ENCODE data around the gene CDKN2B. TPM values are rescaled to one million over a fixed set of nuclear protein-coding genes. Genes with fewer than 3 reads are reported as not detected.

Gene CDKN2B
- total RNA-seq, 2 donors from 2014 or later = 2.5 to 3.9 TPM

DNA sequence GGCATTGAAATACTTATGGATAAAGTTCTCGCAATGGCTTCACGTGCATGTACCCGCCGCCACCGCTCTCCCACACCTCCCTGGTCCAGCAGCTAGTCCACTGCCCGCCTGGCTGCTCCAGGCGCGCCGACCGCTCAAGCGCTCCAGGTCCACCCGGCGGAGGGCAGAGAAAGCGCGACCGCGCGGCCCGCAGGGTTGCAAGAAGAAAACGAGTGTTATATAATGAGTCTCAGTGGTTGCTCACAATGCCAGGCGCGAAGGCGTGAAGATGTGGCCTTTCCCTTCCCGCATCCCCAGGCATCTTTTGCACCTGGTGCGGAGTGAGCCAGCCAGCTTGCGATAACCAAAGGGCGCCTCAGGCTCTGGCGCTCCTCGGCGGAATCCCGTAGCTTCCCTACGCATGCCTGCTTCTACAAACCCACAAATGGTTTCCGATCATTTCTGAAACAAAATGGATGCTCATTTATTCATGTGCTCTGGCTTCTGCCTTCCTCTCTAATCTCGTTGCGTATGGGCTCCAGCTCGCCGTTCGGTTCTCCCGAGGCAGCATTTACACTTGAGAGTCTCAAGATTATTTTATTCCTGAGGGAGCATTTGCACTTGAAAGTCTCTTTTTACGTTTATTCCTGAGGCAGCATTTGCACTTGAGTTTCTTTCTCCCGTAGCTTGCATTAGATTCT is 40.6 kb downstream of the CDKN2B start:
- Histone ChIP-seq H3K27ac (no peak overlapping the region), H3K4me3 (no peak overlapping the region), H3K27me3 (peaks cover 61 to 63% of the 10 kb centered on the region in 2 donors), H3K9me3 (peaks cover 0 to 12% of the 10 kb centered on the region in 2 donors), H3K36me3 (no peaks in the 10 kb centered on the region), H3K4me1 (peaks cover 0 to 26% of the 10 kb centered on the region in 2 donors)
- TF ChIP-seq CTCF (IDR thresholded peaks at IDR 0.05) = no peak
- DNase-seq (ENCODE audit: low spot score) = no peak

- H3K4me1 ChIP-seq = peaks cover 0 to 26% of the 10 kb centered on the region in 2 donors
- H3K4me3 ChIP-seq = no peak overlapping the region
- no peak for TF ChIP-seq CTCF (IDR thresholded peaks at IDR 0.05)
- peaks cover 0 to 17% of the 10 kb centered on the region in 2 donors for H3K9me3 ChIP-seq
- no peak for DNase-seq (ENCODE audit: low spot score)
- no peak overlapping the region for H3K27ac ChIP-seq
- H3K27me3 ChIP-seq = peaks cover 54 to 55% of the 10 kb centered on the region in 2 donors
- no peaks in the 10 kb centered on the region for H3K36me3 ChIP-seq
Observed at GRCh38 chr9:21967702-21968101, 41.4 kb downstream of the CDKN2B start.

DNA sequence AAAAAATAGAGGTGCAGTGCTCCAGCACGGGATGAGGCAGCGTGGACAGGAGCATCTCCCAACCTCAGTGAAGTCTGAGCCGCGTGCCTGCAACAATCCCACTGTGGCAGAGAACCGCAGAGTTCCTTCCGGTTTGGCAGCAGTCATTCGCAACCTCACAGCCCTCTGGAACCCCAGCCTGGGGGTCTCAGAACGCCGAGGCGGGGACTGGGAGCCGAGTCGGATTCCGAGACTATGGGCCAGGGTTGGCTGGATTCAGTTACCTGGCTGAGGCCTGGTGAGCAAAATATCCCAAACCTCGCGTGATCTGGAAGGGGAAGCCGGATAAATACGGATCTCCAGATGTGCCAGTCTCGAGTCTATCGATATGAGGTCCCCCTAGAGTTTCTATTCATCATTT is 41.9 kb downstream of the CDKN2B start:
- no peak overlapping the region for H3K4me3 ChIP-seq
- peaks cover 0 to 26% of the 10 kb centered on the region in 2 donors for H3K4me1 ChIP-seq
- peaks cover 0 to 17% of the 10 kb centered on the region in 2 donors for H3K9me3 ChIP-seq
- DNase-seq (ENCODE audit: low spot score) = no peak
- TF ChIP-seq CTCF (IDR thresholded peaks at IDR 0.05) = no peak
- H3K36me3 ChIP-seq = no peaks in the 10 kb centered on the region
- peaks cover 49 to 53% of the 10 kb centered on the region in 2 donors for H3K27me3 ChIP-seq
- no peak overlapping the region for H3K27ac ChIP-seq

DNA sequence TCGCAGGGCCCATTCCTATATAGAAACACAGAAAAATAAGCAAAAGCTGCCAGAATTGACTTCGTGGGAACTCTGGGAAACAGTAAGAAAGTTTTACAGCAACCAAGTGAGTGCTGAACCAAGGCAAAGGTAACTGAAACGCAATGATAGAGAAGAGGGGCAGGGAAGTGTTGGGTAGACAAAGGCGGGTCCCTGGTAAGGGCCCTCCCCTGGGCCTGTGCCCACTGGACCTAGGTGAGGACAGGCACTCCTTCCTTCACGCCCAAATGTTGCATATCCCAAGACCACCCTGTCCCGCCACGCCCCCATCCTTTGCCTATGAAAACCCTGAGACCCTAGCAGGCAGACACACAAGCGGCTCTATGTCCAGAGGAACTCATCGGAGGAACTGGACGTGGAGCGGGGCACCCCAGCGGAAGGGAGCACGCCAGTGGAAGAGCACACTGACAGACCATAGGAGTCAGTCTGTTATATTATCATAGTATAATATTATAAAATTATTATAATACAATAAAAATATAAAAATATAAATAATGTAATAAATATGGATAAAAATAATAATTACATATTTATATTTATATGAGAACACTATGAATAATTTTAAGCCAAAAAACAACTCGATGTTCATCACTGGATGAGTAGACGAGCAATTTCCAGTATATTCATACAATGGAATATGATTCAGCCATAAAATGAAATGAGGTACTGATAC is 42.8 kb downstream of the CDKN2B start:
- no peak for DNase-seq (ENCODE audit: low spot score)
- no peak overlapping the region for H3K4me3 ChIP-seq
- H3K27me3 ChIP-seq = peaks cover 48 to 53% of the 10 kb centered on the region in 2 donors
- peaks cover 0 to 26% of the 10 kb centered on the region in 2 donors for H3K4me1 ChIP-seq
- TF ChIP-seq CTCF (IDR thresholded peaks at IDR 0.05) = no peak
- no peak overlapping the region for H3K27ac ChIP-seq
- H3K36me3 ChIP-seq = no peaks in the 10 kb centered on the region
- peaks cover 0 to 17% of the 10 kb centered on the region in 2 donors for H3K9me3 ChIP-seq

- Histone ChIP-seq H3K4me3 (peak overlapping the region in 1 of 2 donors; percentile 33), H3K27me3 (peaks cover 40 to 44% of the 10 kb centered on the region in 2 donors), H3K27ac (no peak overlapping the region), H3K9me3 (peaks cover 0 to 17% of the 10 kb centered on the region in 2 donors), H3K36me3 (no peaks in the 10 kb centered on the region), H3K4me1 (peaks cover 0 to 19% of the 10 kb centered on the region in 2 donors)
- DNase-seq (ENCODE audit: low spot score) = no peak
- TF ChIP-seq CTCF (IDR thresholded peaks at IDR 0.05) = no peak
Observed at GRCh38 chr9:21965401-21965951, 43.6 kb downstream of the CDKN2B start.

Measured in right atrium auricular region (tissue), 2 donors.